Activated naive CD4-positive, alpha-beta T cell treated with anti-CD3 and anti-CD28 coated beads, Interleukin-2, amount 10 ng/mL, durations not matched to agents 7 days and 5 days (primary cell): ENCODE data around the gene KIFBP.
"Not testable (repeated sequence)": the region's sequence is repeated elsewhere in the genome, so short reads cannot be mapped to it uniquely, and the experiment has no call there.

ENCODE experiments used
- CTCF ChIA-PET: fragments of 350-600 bp; sonication (Branson Sonifier 250); formaldehyde crosslinking; loops from one replicate; lab custom pipeline; 2021; ENCODE audit warnings: antibody characterized with exemption; lab: Charles Lee
- DNase-seq: peaks from one replicate; pipeline ENCODE4 v3.0.0-alpha.2; 2020
- H3K27ac Mint-ChIP-seq: one replicate; pipeline ENCODE4 v1.8.0; 2021; ENCODE audit warnings: mild to moderate bottlenecking, moderate library complexity, mixed read lengths
- H3K27me3 Mint-ChIP-seq: one replicate; pipeline ENCODE4 v1.8.0; 2021; ENCODE audit warnings: mild to moderate bottlenecking, mixed read lengths
- H3K36me3 Mint-ChIP-seq: one replicate; pipeline ENCODE4 v1.8.0; 2021; ENCODE audit warnings: mixed read lengths
- H3K4me1 Mint-ChIP-seq: one replicate; pipeline ENCODE4 v1.8.0; 2021; ENCODE audit warnings: mixed read lengths
- H3K4me3 Mint-ChIP-seq: one replicate; pipeline ENCODE4 v1.8.0; 2021; ENCODE audit warnings: mild to moderate bottlenecking, moderate library complexity, mixed read lengths
- H3K9me3 Mint-ChIP-seq: one replicate; pipeline ENCODE4 v1.8.0; 2021; ENCODE audit warnings: mixed read lengths

KIFBP gene

GRCh38 chr10:69012778-69013177 lies 24.2 kb downstream of the KIFBP start:
- not testable (repeated sequence) for H3K27me3 Mint-ChIP-seq, DNase-seq, H3K4me3 Mint-ChIP-seq, H3K9me3 Mint-ChIP-seq, H3K27ac Mint-ChIP-seq, H3K4me1 Mint-ChIP-seq
- CTCF ChIA-PET = interaction anchor here (0.9 kb wide), 1 partner anchor 80 kb away, joined by 3 read pairs; no protein-coding TSS in a partner anchor
- H3K36me3 Mint-ChIP-seq = peaks cover 32% of the 10 kb centered on the region

- no peaks in the 10 kb centered on the region for H3K9me3 Mint-ChIP-seq
- no peak for DNase-seq
- no peak overlapping the region for H3K27ac Mint-ChIP-seq
- no peak overlapping the region for H3K4me3 Mint-ChIP-seq
- H3K36me3 Mint-ChIP-seq = peaks cover 27% of the 10 kb centered on the region
- CTCF ChIA-PET = interaction anchor here (2.2 kb wide), 1 partner anchor 9 kb away, joined by 10 read pairs; no protein-coding TSS in a partner anchor
- H3K27me3 Mint-ChIP-seq = no peaks in the 10 kb centered on the region
- H3K4me1 Mint-ChIP-seq = peaks cover 3% of the 10 kb centered on the region
Measured at GRCh38 chr10:69014171-69014570, 25.6 kb downstream of the KIFBP start.

GRCh38 chr10:69018613-69019012 lies 30.0 kb downstream of the KIFBP start:
- no peak overlapping the region for H3K4me3 Mint-ChIP-seq

GRCh38 chr10:69022611-69023010 lies 34.0 kb downstream of the KIFBP start:
- Mint-ChIP-seq H3K27ac (no peak overlapping the region), H3K36me3 (no peaks in the 10 kb centered on the region)
- CTCF ChIA-PET = no interaction called here

More at GRCh38 chr10:69018613-69019012, 30.0 kb downstream of the KIFBP start:
- Mint-ChIP-seq H3K27ac (no peak overlapping the region), H3K9me3 (no peaks in the 10 kb centered on the region), H3K4me1 (no peaks in the 10 kb centered on the region), H3K27me3 (no peaks in the 10 kb centered on the region), H3K36me3 (peaks cover 12% of the 10 kb centered on the region)
- no peak for DNase-seq
- CTCF ChIA-PET = interaction anchor here (1.9 kb wide), 1 partner anchor 74 kb away, joined by 5 read pairs; no protein-coding TSS in a partner anchor

GRCh38 chr10:69025370-69025896 lies 36.8 kb downstream of the KIFBP start:
- H3K27me3 Mint-ChIP-seq = no peaks in the 10 kb centered on the region
- CTCF ChIA-PET = interaction anchor here (0.7 to 1.1 kb wide), 2 partner anchors 19 to 21 kb away, joined by 3 to 5 read pairs; no protein-coding TSS in a partner anchor
- no peak for DNase-seq
- no peak overlapping the region for H3K27ac Mint-ChIP-seq
- peaks cover 8% of the 10 kb centered on the region for H3K4me1 Mint-ChIP-seq
- H3K9me3 Mint-ChIP-seq = no peaks in the 10 kb centered on the region
- no peaks in the 10 kb centered on the region for H3K36me3 Mint-ChIP-seq
- no peak overlapping the region for H3K4me3 Mint-ChIP-seq

More at GRCh38 chr10:69022611-69023010, 34.0 kb downstream of the KIFBP start:
- Mint-ChIP-seq H3K27me3 (no peaks in the 10 kb centered on the region), H3K4me3 (no peak overlapping the region), H3K9me3 (no peaks in the 10 kb centered on the region), H3K4me1 (peaks cover 4% of the 10 kb centered on the region)
- no peak for DNase-seq

GRCh38 chr10:69033256-69033655 lies 44.7 kb downstream of the KIFBP start:
- no peaks in the 10 kb centered on the region for H3K36me3 Mint-ChIP-seq
- H3K9me3 Mint-ChIP-seq = no peaks in the 10 kb centered on the region
- H3K27me3 Mint-ChIP-seq = peaks cover 6% of the 10 kb centered on the region
- no peaks in the 10 kb centered on the region for H3K4me1 Mint-ChIP-seq
- CTCF ChIA-PET = no interaction called here
- DNase-seq = no peak
- no peak overlapping the region for H3K4me3 Mint-ChIP-seq
- H3K27ac Mint-ChIP-seq = no peak overlapping the region

- Mint-ChIP-seq H3K4me3 (no peak overlapping the region), H3K9me3 (no peaks in the 10 kb centered on the region), H3K27ac (no peak overlapping the region), H3K36me3 (no peaks in the 10 kb centered on the region), H3K4me1 (peaks cover 2% of the 10 kb centered on the region), H3K27me3 (peaks cover 6% of the 10 kb centered on the region)
- no peak for DNase-seq
- CTCF ChIA-PET = no interaction called here
Measured at GRCh38 chr10:69037489-69037888, 48.9 kb downstream of the KIFBP start.

GRCh38 chr10:69040904-69041303 lies 52.3 kb downstream of the KIFBP start:
- H3K4me3 Mint-ChIP-seq = not testable (repeated sequence)

GRCh38 chr10:69042417-69042816 lies 53.8 kb downstream of the KIFBP start:
- CTCF ChIA-PET = interaction anchor here (2.2 kb wide), 1 partner anchor 37 kb away, joined by 11 read pairs; no protein-coding TSS in a partner anchor
- H3K4me3 Mint-ChIP-seq = no peak overlapping the region
- H3K36me3 Mint-ChIP-seq = peaks cover 2% of the 10 kb centered on the region
- H3K9me3 Mint-ChIP-seq = no peaks in the 10 kb centered on the region
- peaks cover 30% of the 10 kb centered on the region for H3K4me1 Mint-ChIP-seq
- H3K27ac Mint-ChIP-seq = no peak overlapping the region
- no peak for DNase-seq
- no peaks in the 10 kb centered on the region for H3K27me3 Mint-ChIP-seq

More at GRCh38 chr10:69040904-69041303, 52.3 kb downstream of the KIFBP start:
- H3K9me3 Mint-ChIP-seq, H3K27ac Mint-ChIP-seq, H3K27me3 Mint-ChIP-seq, DNase-seq, H3K36me3 Mint-ChIP-seq: not testable (repeated sequence)
- CTCF ChIA-PET = interaction anchor here (2.2 kb wide), 1 partner anchor 35 kb away, joined by 11 read pairs; no protein-coding TSS in a partner anchor
- H3K4me1 Mint-ChIP-seq = peaks cover 25% of the 10 kb centered on the region

GRCh38 chr10:69042838-69043237 lies 54.2 kb downstream of the KIFBP start:
- Mint-ChIP-seq H3K36me3 (peaks cover 2% of the 10 kb centered on the region), H3K27me3 (no peaks in the 10 kb centered on the region), H3K4me3 (no peak overlapping the region), H3K4me1 (peaks cover 30% of the 10 kb centered on the region), H3K9me3 (no peaks in the 10 kb centered on the region), H3K27ac (no peak overlapping the region)
- DNase-seq = no peak
- CTCF ChIA-PET = interaction anchor here (2.2 kb wide), 1 partner anchor 37 kb away, joined by 11 read pairs; no protein-coding TSS in a partner anchor

GRCh38 chr10:69043931-69044531 lies 55.4 kb downstream of the KIFBP start:
- Mint-ChIP-seq H3K27me3 (no peaks in the 10 kb centered on the region), H3K27ac (peak overlapping the region; percentile 93), H3K36me3 (peaks cover 2% of the 10 kb centered on the region), H3K9me3 (no peaks in the 10 kb centered on the region), H3K4me1 (peaks cover 34% of the 10 kb centered on the region), H3K4me3 (no peak overlapping the region)
- CTCF ChIA-PET = interaction anchor here (0.8 to 1.5 kb wide), 2 partner anchors 38 to 48 kb away, joined by 3 to 4 read pairs; no protein-coding TSS in a partner anchor
- peak; percentile 41 for DNase-seq

GRCh38 chr10:69044546-69044945 lies 55.9 kb downstream of the KIFBP start:
- CTCF ChIA-PET = interaction anchor here (0.8 to 2.0 kb wide), 6 partner anchors 12 to 49 kb away, joined by 3 to 6 read pairs (median 4); no protein-coding TSS in a partner anchor
- H3K36me3 Mint-ChIP-seq = peaks cover 2% of the 10 kb centered on the region
- no peak for DNase-seq
- H3K4me1 Mint-ChIP-seq = peaks cover 34% of the 10 kb centered on the region
- no peaks in the 10 kb centered on the region for H3K27me3 Mint-ChIP-seq
- H3K4me3 Mint-ChIP-seq = no peak overlapping the region
- H3K27ac Mint-ChIP-seq = peak overlapping the region; percentile 93
- no peaks in the 10 kb centered on the region for H3K9me3 Mint-ChIP-seq

GRCh38 chr10:69045441-69046300 lies 57.1 kb downstream of the KIFBP start:
- DNase-seq = peak; percentile 51
- H3K27me3 Mint-ChIP-seq = no peaks in the 10 kb centered on the region
- no peaks in the 10 kb centered on the region for H3K9me3 Mint-ChIP-seq
- H3K4me3 Mint-ChIP-seq = no peak overlapping the region
- CTCF ChIA-PET = interaction anchor here (0.9 to 2.0 kb wide), 7 partner anchors 10 to 47 kb away, joined by 3 to 7 read pairs (median 3); no protein-coding TSS in a partner anchor
- H3K4me1 Mint-ChIP-seq = peaks cover 36% of the 10 kb centered on the region
- H3K36me3 Mint-ChIP-seq = peaks cover 2% of the 10 kb centered on the region
- H3K27ac Mint-ChIP-seq = peak overlapping the region; percentile 93
